ENCODE data around the gene PIK3R3. TPM values are rescaled to one million over a fixed set of nuclear protein-coding genes. Genes with fewer than 3 reads are reported as not detected.

The PIK3R3 gene
- total RNA-seq, 3 donors from 2014 or later (not counting 1 experiment from before 2014, with no cell fraction given), result 5.2 to 6.2 (median 5.4) TPM

GRCh38 chr1:46017876-46018503 is 114.4 kb downstream of the PIK3R3 start:
- TF ChIP-seq CTCF (IDR thresholded peaks at IDR 0.05), result no peak
- H3K9me3 ChIP-seq (ENCODE audit: control insufficient read depth, insufficient read depth, low read length), result no peaks in the 10 kb centered on the region
- H3K9me3 Mint-ChIP-seq, result no peaks in the 10 kb centered on the region
- H3K27ac ChIP-seq (ENCODE audit: low read length), result no peak overlapping the region
- no peak for DNase-seq
- H3K4me1 Mint-ChIP-seq, result no peaks in the 10 kb centered on the region
- no peak overlapping the region for H3K4me3 ChIP-seq (ENCODE audit: low read length)
- WGBS (ENCODE audit: insufficient coverage), result 74% methylated on average over 6 of the region's 6 CpGs
- H3K4me1 ChIP-seq (ENCODE audit: control insufficient read depth, insufficient read depth, low read length), result no peaks in the 10 kb centered on the region
- H3K27me3 Mint-ChIP-seq (ENCODE audit: low read depth in 2 of 2), result no peaks in the 10 kb centered on the region
- H3K36me3 ChIP-seq (ENCODE audit: control insufficient read depth, insufficient read depth, low read length), result peaks cover 8% of the 10 kb centered on the region
- H3K27me3 ChIP-seq (ENCODE audit: control insufficient read depth, insufficient read depth, low read length), result no peaks in the 10 kb centered on the region
- no peaks in the 10 kb centered on the region for H3K36me3 Mint-ChIP-seq
- H3K27ac Mint-ChIP-seq, result no peak overlapping the region
- H3K4me3 Mint-ChIP-seq, result no peak overlapping the region
- intact Hi-C loops (cut with micrococcal nuclease), result no loop called here
- no peak for ATAC-seq

- H3K4me3 Mint-ChIP-seq, result no peak overlapping the region
- no peaks in the 10 kb centered on the region for H3K9me3 Mint-ChIP-seq
- no peak for DNase-seq
These were observed 118.8 kb downstream of the PIK3R3 start for GRCh38 chr1:46013581-46013980.

GRCh38 chr1:46012236-46012635 is 120.2 kb downstream of the PIK3R3 start:
- DNase-seq (no peak), ATAC-seq (no peak)
- Mint-ChIP-seq H3K27ac (no peak overlapping the region), H3K4me3 (no peak overlapping the region), H3K4me1 (no peaks in the 10 kb centered on the region), H3K36me3 (peaks cover 6% of the 10 kb centered on the region), H3K9me3 (no peaks in the 10 kb centered on the region), H3K27me3 (ENCODE audit: low read depth in 2 of 2) (no peaks in the 10 kb centered on the region)
- intact Hi-C loops (cut with micrococcal nuclease), result no loop called here
- no peak overlapping the region for H3K4me3 ChIP-seq (ENCODE audit: low read length)
- H3K36me3 ChIP-seq (ENCODE audit: control insufficient read depth, insufficient read depth, low read length), result peaks cover 15% of the 10 kb centered on the region
- no peak overlapping the region for H3K27ac ChIP-seq (ENCODE audit: low read length)
- WGBS (ENCODE audit: insufficient coverage), result 100% methylated on average over 1 of the region's 1 CpG
- H3K4me1 ChIP-seq (ENCODE audit: control insufficient read depth, insufficient read depth, low read length), result no peaks in the 10 kb centered on the region
- H3K9me3 ChIP-seq (ENCODE audit: control insufficient read depth, insufficient read depth, low read length), result no peaks in the 10 kb centered on the region
- no peak for TF ChIP-seq CTCF (IDR thresholded peaks at IDR 0.05)
- H3K27me3 ChIP-seq (ENCODE audit: control insufficient read depth, insufficient read depth, low read length), result no peaks in the 10 kb centered on the region

More at GRCh38 chr1:46013581-46013980, 118.8 kb downstream of the PIK3R3 start:
- Histone ChIP-seq H3K36me3 (ENCODE audit: control insufficient read depth, insufficient read depth, low read length) (peaks cover 11% of the 10 kb centered on the region), H3K9me3 (ENCODE audit: control insufficient read depth, insufficient read depth, low read length) (no peaks in the 10 kb centered on the region), H3K4me3 (ENCODE audit: low read length) (no peak overlapping the region), H3K27me3 (ENCODE audit: control insufficient read depth, insufficient read depth, low read length) (no peaks in the 10 kb centered on the region), H3K4me1 (ENCODE audit: control insufficient read depth, insufficient read depth, low read length) (no peaks in the 10 kb centered on the region), H3K27ac (ENCODE audit: low read length) (no peak overlapping the region)
- 100% methylated on average over 2 of the region's 3 CpGs for WGBS (ENCODE audit: insufficient coverage)
- TF ChIP-seq CTCF (IDR thresholded peaks at IDR 0.05), result no peak
- Mint-ChIP-seq H3K4me1 (no peaks in the 10 kb centered on the region), H3K36me3 (no peaks in the 10 kb centered on the region), H3K27me3 (ENCODE audit: low read depth in 2 of 2) (no peaks in the 10 kb centered on the region), H3K27ac (no peak overlapping the region)
- intact Hi-C loops (cut with micrococcal nuclease), result no loop called here
- no peak for ATAC-seq

- Histone ChIP-seq H3K27me3 (ENCODE audit: control insufficient read depth, insufficient read depth, low read length) (no peaks in the 10 kb centered on the region), H3K27ac (ENCODE audit: low read length) (no peak overlapping the region), H3K4me1 (ENCODE audit: control insufficient read depth, insufficient read depth, low read length) (no peaks in the 10 kb centered on the region), H3K9me3 (ENCODE audit: control insufficient read depth, insufficient read depth, low read length) (no peaks in the 10 kb centered on the region), H3K36me3 (ENCODE audit: control insufficient read depth, insufficient read depth, low read length) (peaks cover 15% of the 10 kb centered on the region), H3K4me3 (ENCODE audit: low read length) (no peak overlapping the region)
- Mint-ChIP-seq H3K27ac (no peak overlapping the region), H3K36me3 (peaks cover 9% of the 10 kb centered on the region), H3K4me1 (no peaks in the 10 kb centered on the region), H3K4me3 (no peak overlapping the region), H3K9me3 (no peaks in the 10 kb centered on the region), H3K27me3 (ENCODE audit: low read depth in 2 of 2) (no peaks in the 10 kb centered on the region)
- TF ChIP-seq CTCF (IDR thresholded peaks at IDR 0.05), result no peak
- WGBS (ENCODE audit: insufficient coverage), result 99% methylated on average over 6 of the region's 7 CpGs
- no peak for DNase-seq
- intact Hi-C loops (cut with micrococcal nuclease), result no loop called here
- no peak for ATAC-seq
These were observed 121.2 kb downstream of the PIK3R3 start for GRCh38 chr1:46011121-46011695.
